OCI-LY7 (cell line): ENCODE results near the gene SSBP4. TPM values are rescaled to one million over a fixed set of nuclear protein-coding genes. Genes with fewer than 3 reads are reported as not detected.

Experiments used
- BruUV-seq: library from RNA; stranded (reverse); fragments of 400-500 nt; replicated peaks from 2 replicates; lab custom pipeline; 2021; lab: Mats Ljungman, UMichigan
- CTCF ChIA-PET: fragments of 300-600 bp; sonication (Branson Sonifier 250); formaldehyde crosslinking; loops from one replicate; lab custom pipeline; 2022; ENCODE audit warnings: antibody characterized with exemption; ENCODE audit not compliant: unreplicated experiment; lab: Charles Lee
- POLR2A ChIA-PET: fragments of 300-600 bp; sonication (Branson Sonifier 250); formaldehyde crosslinking; loops from one replicate; lab custom pipeline; 2022; ENCODE audit warnings: antibody characterized with exemption; lab: Charles Lee
- DNase-seq: peaks from one replicate; pipeline ENCODE4 v3.0.0-alpha.2; 2015; ENCODE audit warnings: low spot score
- H2AFZ ChIP-seq: fragments of 200-600 bp; sonication (generic), shearing (Covaris generic); 2 replicates; pipeline ENCODE4 v1.6.1; 2014; ENCODE audit warnings: mild to moderate bottlenecking, antibody characterized with exemption, low read length, moderate library complexity
- H3K27ac ChIP-seq: fragments of 200-600 bp; sonication (generic); 2 replicates; pipeline ENCODE4 v1.5.1; 2014; ENCODE audit warnings: mixed run types, low read depth, mild to moderate bottlenecking, moderate library complexity, low read length, inconsistent platforms; ENCODE audit not compliant: poor library complexity, severe bottlenecking
- H3K36me3 ChIP-seq: fragments of 200-600 bp; sonication (generic); 2 replicates; pipeline ENCODE4 v1.6.1; 2014; ENCODE audit warnings: mild to moderate bottlenecking, antibody characterized with exemption, low read length, moderate library complexity, mixed read lengths; ENCODE audit not compliant: insufficient read depth
- H3K4me1 ChIP-seq: fragments of 200-600 bp; sonication (generic); 2 replicates; pipeline ENCODE4 v1.5.1; 2014; ENCODE audit warnings: mild to moderate bottlenecking, low read length; ENCODE audit not compliant: insufficient read depth, poor library complexity, severe bottlenecking
- H3K4me2 ChIP-seq: fragments of 200-600 bp; sonication (generic); 2 replicates; pipeline ENCODE4 v1.6.1; 2014; ENCODE audit warnings: mild to moderate bottlenecking, low read length
- H3K4me3 ChIP-seq: fragments of 200-600 bp; sonication (generic); 2 replicates; pipeline ENCODE4 v1.5.1; 2014; ENCODE audit warnings: mild to moderate bottlenecking, low read depth, low read length; ENCODE audit not compliant: poor library complexity, severe bottlenecking
- H3K79me2 ChIP-seq: fragments of 200-600 bp; sonication (generic); 2 replicates; pipeline ENCODE4 v1.6.1; 2016; ENCODE audit warnings: low read depth, mild to moderate bottlenecking, low read length, moderate library complexity, mixed read lengths; ENCODE audit not compliant: insufficient read depth
- H3K9me2 ChIP-seq: fragments of 200-600 bp; sonication (generic); 2 replicates; pipeline ENCODE4 v1.6.1; 2016; ENCODE audit warnings: mild to moderate bottlenecking, low read length, mixed read lengths; ENCODE audit not compliant: insufficient read depth
- H3K9me3 ChIP-seq: fragments of 200-600 bp; sonication (generic); 2 replicates; pipeline ENCODE4 v1.6.1; 2014; ENCODE audit warnings: mild to moderate bottlenecking, mixed run types, low read length, mixed read lengths
- H4K20me1 ChIP-seq: fragments of 200-600 bp; sonication (generic); 2 replicates; pipeline ENCODE4 v1.6.1; 2014; ENCODE audit warnings: mild to moderate bottlenecking, antibody characterized with exemption, low read length, moderate library complexity, mixed read lengths; ENCODE audit not compliant: insufficient read depth
- EZH2phosphoT487 ChIP-seq: fragments of 200-600 bp; sonication (generic); IDR thresholded peaks from 2 replicates; pipeline ENCODE4 v1.6.1; 2018; ENCODE audit warnings: low read depth, borderline replicate concordance, mild to moderate bottlenecking, mixed run types, antibody characterized with exemption, low read length, moderate library complexity, mixed read lengths
- intact Hi-C: fragments of 100-400 bp; cut with micrococcal nuclease; formaldehyde crosslinking; loops from one replicate; pipeline ENCODE4 v1.10.0; 2022; ENCODE audit not compliant: unreplicated experiment
- total RNA-seq, 2 experiments: library from RNA; depleted of rRNA in 1 of 2; stranded (reverse); fragments of >200 nt in 1 of 2; shearing (Covaris generic) in 1 of 2; gene quantifications; 2 replicates each; pipeline ENCODE4 v1.2.3, GENCODE V29; 2014 to 2022
- TF ChIP-seq, protein P1 (sequence below): fragments of 200-600 bp; sonication (generic); conservative IDR thresholded peaks from 2 replicates; pipeline ENCODE4 v1.5.1; 2014; ENCODE audit warnings: mild to moderate bottlenecking, antibody characterized with exemption, low read length, moderate library complexity, mixed read lengths

SSBP4 gene
- total RNA-seq, 2 experiments from 2014 or later, result 92.9 to 117 TPM

DNA sequence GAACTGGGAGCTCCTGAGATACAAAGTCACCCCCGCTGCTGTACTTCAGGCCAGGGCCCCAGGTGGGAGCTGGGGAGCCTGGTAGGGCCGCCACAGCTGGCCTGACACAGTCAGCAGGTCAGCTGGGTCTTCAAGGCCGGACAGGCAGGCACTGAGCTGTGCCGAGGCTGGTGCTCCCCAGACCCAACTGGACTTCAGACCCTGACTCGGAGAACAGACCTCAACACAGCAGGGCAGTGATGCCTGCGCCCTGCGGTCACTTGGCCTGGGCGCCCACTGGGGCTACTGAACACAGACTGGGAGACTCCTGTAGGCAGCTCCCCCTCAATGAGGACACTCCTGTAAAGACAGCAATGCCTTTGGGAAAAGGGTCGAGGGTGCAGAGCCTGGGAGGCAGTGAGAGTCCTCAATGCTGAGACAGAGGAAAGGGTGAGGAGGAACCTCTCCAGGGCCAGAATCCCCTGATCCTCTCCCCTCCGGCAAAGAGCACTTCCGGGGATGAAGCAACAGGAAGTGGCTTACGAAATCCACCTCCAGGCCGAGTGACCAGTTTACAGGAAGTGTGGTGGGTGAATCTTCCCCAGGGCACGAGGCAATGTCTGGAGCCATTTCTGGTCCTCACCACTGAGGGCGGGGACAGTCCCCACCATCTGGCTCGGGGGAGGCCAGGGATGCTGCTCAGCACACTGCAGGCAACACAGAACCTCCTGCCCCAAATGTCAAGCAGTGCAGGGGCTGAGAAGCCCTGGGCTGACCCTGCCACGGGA lies 59.5 kb downstream of the SSBP4 start:
- no peaks in the 10 kb centered on the region for H3K9me3 ChIP-seq
- H3K36me3 ChIP-seq, result no peaks in the 10 kb centered on the region
- H4K20me1 ChIP-seq, result no peaks in the 10 kb centered on the region; the same call in 1 of the 2 replicates
- ChIA-PET CTCF (no interaction called here), POLR2A (no interaction called here)
- H3K4me3 ChIP-seq, result peak overlapping the region; percentile 9
- no peak overlapping the region for H2AFZ ChIP-seq
- peaks cover 27% of the 10 kb centered on the region for H3K4me1 ChIP-seq
- no peak for TF ChIP-seq EZH2phosphoT487
- TF ChIP-seq, protein P1, sequence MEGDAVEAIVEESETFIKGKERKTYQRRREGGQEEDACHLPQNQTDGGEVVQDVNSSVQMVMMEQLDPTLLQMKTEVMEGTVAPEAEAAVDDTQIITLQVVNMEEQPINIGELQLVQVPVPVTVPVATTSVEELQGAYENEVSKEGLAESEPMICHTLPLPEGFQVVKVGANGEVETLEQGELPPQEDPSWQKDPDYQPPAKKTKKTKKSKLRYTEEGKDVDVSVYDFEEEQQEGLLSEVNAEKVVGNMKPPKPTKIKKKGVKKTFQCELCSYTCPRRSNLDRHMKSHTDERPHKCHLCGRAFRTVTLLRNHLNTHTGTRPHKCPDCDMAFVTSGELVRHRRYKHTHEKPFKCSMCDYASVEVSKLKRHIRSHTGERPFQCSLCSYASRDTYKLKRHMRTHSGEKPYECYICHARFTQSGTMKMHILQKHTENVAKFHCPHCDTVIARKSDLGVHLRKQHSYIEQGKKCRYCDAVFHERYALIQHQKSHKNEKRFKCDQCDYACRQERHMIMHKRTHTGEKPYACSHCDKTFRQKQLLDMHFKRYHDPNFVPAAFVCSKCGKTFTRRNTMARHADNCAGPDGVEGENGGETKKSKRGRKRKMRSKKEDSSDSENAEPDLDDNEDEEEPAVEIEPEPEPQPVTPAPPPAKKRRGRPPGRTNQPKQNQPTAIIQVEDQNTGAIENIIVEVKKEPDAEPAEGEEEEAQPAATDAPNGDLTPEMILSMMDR, result no peak
- peak overlapping the region; percentile 31 for H3K27ac ChIP-seq
- BruUV-seq, result no TSS peak
- intact Hi-C loops, result no loop called here
- no peaks in the 10 kb centered on the region for H3K9me2 ChIP-seq
- H3K4me2 ChIP-seq, result peak overlapping the region; percentile 61
- DNase-seq, result peak; percentile 83
- H3K79me2 ChIP-seq, result peaks cover 5% of the 10 kb centered on the region; the same call in 1 of the 2 replicates

DNA sequence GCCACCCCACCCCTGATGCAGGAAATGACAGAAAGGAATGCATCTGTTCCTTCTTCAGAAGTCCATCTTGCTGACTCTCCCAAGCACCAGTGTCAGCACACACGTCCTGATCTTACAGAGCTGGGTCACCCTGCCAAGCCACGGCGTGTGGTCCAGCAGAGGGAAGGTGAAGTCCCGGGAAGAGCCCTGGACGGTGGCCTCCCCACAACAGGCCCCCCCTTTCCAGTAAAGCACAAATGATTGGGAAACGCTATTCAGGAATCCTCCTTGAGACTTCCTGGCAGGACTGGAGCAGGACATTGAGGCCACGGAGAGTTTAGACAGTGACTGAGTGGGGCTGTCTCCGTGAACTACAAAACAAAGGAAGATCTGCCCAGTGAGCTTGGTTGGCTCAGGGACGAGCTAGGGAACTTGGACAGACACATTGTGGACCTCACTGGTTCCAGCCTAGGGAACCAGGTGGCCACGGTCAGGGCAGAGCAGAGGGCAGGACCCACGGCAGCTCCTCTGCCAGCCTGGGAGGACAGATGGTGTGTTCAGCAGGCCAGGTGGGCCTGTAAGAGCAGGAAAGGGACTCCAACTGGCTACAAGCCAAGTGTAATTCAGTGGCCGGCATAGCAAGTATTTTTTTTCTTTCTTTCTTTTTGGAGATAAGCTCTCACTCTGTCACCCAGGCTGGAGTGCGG lies 61.0 kb downstream of the SSBP4 start:
- H3K4me1 ChIP-seq, result peaks cover 27% of the 10 kb centered on the region
- H3K36me3 ChIP-seq, result no peaks in the 10 kb centered on the region
- H3K4me2 ChIP-seq, result peak overlapping the region; percentile 61
- BruUV-seq, result no TSS peak
- H3K9me2 ChIP-seq, result no peaks in the 10 kb centered on the region
- peaks cover 5% of the 10 kb centered on the region; the same call in 1 of the 2 replicates for H3K79me2 ChIP-seq
- no peaks in the 10 kb centered on the region for H3K9me3 ChIP-seq
- no peaks in the 10 kb centered on the region; the same call in 1 of the 2 replicates for H4K20me1 ChIP-seq
- TF ChIP-seq, protein P1, result no peak
- TF ChIP-seq EZH2phosphoT487, result no peak
- no peak for DNase-seq
- no peak overlapping the region for H3K27ac ChIP-seq
- ChIA-PET CTCF (interaction anchor here (0.6 kb wide), 1 partner anchor 148 kb away, joined by 3 read pairs; no protein-coding TSS in a partner anchor), POLR2A (interaction anchor here (0.5 to 0.6 kb wide), 2 partner anchors 21 to 135 kb away, joined by 3 to 5 read pairs; no protein-coding TSS in a partner anchor)
- intact Hi-C loops, result no loop called here
- no peak overlapping the region for H2AFZ ChIP-seq
- H3K4me3 ChIP-seq, result no peak overlapping the region
